HCT116 (cell line): Measurements from ENCODE around the gene FRMD4A.

Experiments
- ATF3 ChIP-seq: IDR thresholded peaks from 2 replicates; pipeline ENCODE4 v1.6.1; 2012
- CEBPB ChIP-seq: IDR thresholded peaks from 2 replicates; pipeline ENCODE4 v1.6.1; 2012; ENCODE audit warnings: low read depth
- CTCF ChIP-seq, 3 experiments: fragments of 200-600 bp in 1 of 3; sonication (generic) in 1 of 3; IDR thresholded peaks in 2 of 3; conservative IDR thresholded peaks in 1 of 3; 2 replicates each; pipeline ENCODE4 v1.5.1; 2012 to 2017; ENCODE audit warnings: low read depth in 2 of 3, low read length in 2 of 3, antibody characterized with exemption in 1 of 3, borderline replicate concordance in 1 of 3, control low read depth in 1 of 3, mild to moderate bottlenecking in 1 of 3, mixed read lengths in 1 of 3, mixed run types in 1 of 3, moderate library complexity in 1 of 3; ENCODE audit not compliant: insufficient read depth in 1 of 3
- EGR1 ChIP-seq: IDR thresholded peaks from 2 replicates; pipeline ENCODE4 v1.6.1; 2012; ENCODE audit warnings: low read depth
- EZH2 ChIP-seq: fragments of 200-600 bp; sonication (generic); IDR thresholded peaks from 2 replicates; pipeline ENCODE4 v1.6.1; 2017; ENCODE audit warnings: antibody characterized with exemption, mixed run types
- JUND ChIP-seq: IDR thresholded peaks from 2 replicates; pipeline ENCODE4 v1.6.1; 2012
- POLR2A ChIP-seq: IDR thresholded peaks from 2 replicates; pipeline ENCODE4 v1.7.0; 2011; ENCODE audit warnings: borderline replicate concordance; ENCODE audit not compliant: insufficient read depth, insufficient read length; ENCODE audit errors: extremely low read depth
- POLR2AphosphoS5 ChIP-seq: IDR thresholded peaks from 2 replicates; pipeline ENCODE4 v1.6.1; 2011; ENCODE audit warnings: mild to moderate bottlenecking, low read depth, low read length, moderate library complexity
- RAD21 ChIP-seq: IDR thresholded peaks from 2 replicates; pipeline ENCODE4 v1.6.1; 2012; ENCODE audit warnings: low read depth, mild to moderate bottlenecking
- TCF7L2 ChIP-seq: IDR thresholded peaks from 2 replicates; pipeline ENCODE4 v1.7.0; 2011; ENCODE audit warnings: borderline replicate concordance, inconsistent platforms; ENCODE audit not compliant: insufficient read depth, insufficient read length; ENCODE audit errors: extremely low read depth
- YY1 ChIP-seq: IDR thresholded peaks from 2 replicates; pipeline ENCODE4 v1.6.1; 2011; ENCODE audit warnings: low read length, low read depth, moderate library complexity, mild to moderate bottlenecking; ENCODE audit not compliant: insufficient replicate concordance; ENCODE audit errors: extremely low read depth
- ZBTB33 ChIP-seq: IDR thresholded peaks from 2 replicates; pipeline ENCODE4 v1.6.1; 2011; ENCODE audit warnings: mild to moderate bottlenecking, low read length, moderate library complexity; ENCODE audit not compliant: insufficient replicate concordance; ENCODE audit errors: extremely low read depth

GRCh38 chr10:13670311-13670710, 660.4 kb downstream of the FRMD4A start:
- no peak for TF ChIP-seq EZH2
- TF ChIP-seq POLR2AphosphoS5: no peak
- TF ChIP-seq TCF7L2: no peak
- no peak for TF ChIP-seq RAD21
- TF ChIP-seq CTCF (IDR thresholded peaks at IDR 0.05 in 2 of 3, conservative IDR thresholded peaks at IDR 0.05 in 1 of 3; ENCODE audit: borderline replicate concordance in 1 of 3, insufficient read depth in 1 of 3, low read depth in 2 of 3, low read length in 2 of 3): no peak
- no peak for TF ChIP-seq YY1
- no peak for TF ChIP-seq JUND
- TF ChIP-seq POLR2A: no peak
- TF ChIP-seq ATF3: no peak
- TF ChIP-seq CEBPB: no peak
- TF ChIP-seq ZBTB33: no peak
- TF ChIP-seq EGR1: no peak
